ENCODE measurements around the gene USP22. TPM values are rescaled to one million over a fixed set of nuclear protein-coding genes. Genes with fewer than 3 reads are reported as not detected.
A peak's percentile ranks its signal among the peaks of the same experiment; 100 is the strongest.

USP22 gene
- total and polyA plus RNA-seq, 4 donors = 27.2 to 109 (median 58.1) TPM

- Histone ChIP-seq H3K27me3 (ENCODE audit: control insufficient read depth in 4 of 4, insufficient read depth in 4 of 4, low read length in 3 of 4) (no peaks in the 10 kb centered on the region), H3K4me3 (ENCODE audit: low read depth in 1 of 3, low read length in 3 of 3) (no peak overlapping the region), H3K36me3 (ENCODE audit: control insufficient read depth in 4 of 4, insufficient read depth in 3 of 4, low read depth in 1 of 4, low read length in 3 of 4) (peaks cover 27 to 90% (median 76%) of the 10 kb centered on the region in 4 donors), H3K27ac (ENCODE audit: low read depth in 1 of 2, low read length in 2 of 2) (peak overlapping the region in 1 of 2 donors; percentile 25), H3K9ac (ENCODE audit: low read depth in 1 of 2, low read length in 2 of 2) (no peak overlapping the region), H3K9me3 (ENCODE audit: control insufficient read depth in 4 of 4, low read length in 3 of 4) (no peaks in the 10 kb centered on the region), H3K4me1 (ENCODE audit: control insufficient read depth in 4 of 4, insufficient read depth in 4 of 4, low read length in 3 of 4) (peaks cover 0 to 5% (median 0%) of the 10 kb centered on the region in 4 donors)
- TF ChIP-seq NR2F2 (IDR thresholded peaks at IDR 0.05) = peak; percentile 91
- no peak for TF ChIP-seq FOXA2 (IDR thresholded peaks at IDR 0.05)
- no peak for TF ChIP-seq TAF1 (conservative IDR thresholded peaks at IDR 0.05)
- TF ChIP-seq RXRA (IDR thresholded peaks at IDR 0.05) = peak; percentile 51 to 58
- no peak for TF ChIP-seq HNF4G (IDR thresholded peaks at IDR 0.05)
- TF ChIP-seq SP1 (IDR thresholded peaks at IDR 0.05) = peak; percentile 27
- 62% methylated on average over 4 of the region's 4 CpGs for WGBS
- DNase-seq (ENCODE audit: low spot score) = no peak
Measured at GRCh38 chr17:21005367-21005766, 37.4 kb downstream of the USP22 start.

- H3K4me3 ChIP-seq (ENCODE audit: low read depth in 1 of 3, low read length in 3 of 3) = no peak overlapping the region
- no peak overlapping the region for H3K9ac ChIP-seq (ENCODE audit: low read depth in 1 of 2, low read length in 2 of 2)
- peaks cover 27 to 86% (median 69%) of the 10 kb centered on the region in 4 donors for H3K36me3 ChIP-seq (ENCODE audit: control insufficient read depth in 4 of 4, insufficient read depth in 3 of 4, low read depth in 1 of 4, low read length in 3 of 4)
- H3K27me3 ChIP-seq (ENCODE audit: control insufficient read depth in 4 of 4, insufficient read depth in 4 of 4, low read length in 3 of 4) = no peaks in the 10 kb centered on the region
- no peak for TF ChIP-seq JUND (IDR thresholded peaks at IDR 0.05)
- TF ChIP-seq ATF3 (IDR thresholded peaks at IDR 0.05) = no peak
- no peak for TF ChIP-seq GABPA (IDR thresholded peaks at IDR 0.05 in 1 of 2, conservative IDR thresholded peaks at IDR 0.05 in 1 of 2)
- no peak for TF ChIP-seq SP1 (IDR thresholded peaks at IDR 0.05)
- TF ChIP-seq MAX (IDR thresholded peaks at IDR 0.05) = no peak
- no peak for TF ChIP-seq EGR1 (IDR thresholded peaks at IDR 0.05; ENCODE audit: low read depth in 2 of 2)
- TF ChIP-seq HNF4G (IDR thresholded peaks at IDR 0.05) = no peak
- no peak for TF ChIP-seq FOXA1 (IDR thresholded peaks at IDR 0.05)
- TF ChIP-seq YY1 (IDR thresholded peaks at IDR 0.05) = no peak
- no peak for DNase-seq (ENCODE audit: low spot score)
- 86% methylated on average over 26 of the region's 26 CpGs for WGBS
- H3K4me1 ChIP-seq (ENCODE audit: control insufficient read depth in 4 of 4, insufficient read depth in 4 of 4, low read length in 3 of 4) = peaks cover 0 to 9% (median 0%) of the 10 kb centered on the region in 4 donors
- no peak overlapping the region for H3K27ac ChIP-seq (ENCODE audit: low read depth in 1 of 2, low read length in 2 of 2)
- no peaks in the 10 kb centered on the region for H3K9me3 ChIP-seq (ENCODE audit: control insufficient read depth in 4 of 4, low read length in 3 of 4)
Measured at GRCh38 chr17:21004016-21004930, 38.5 kb downstream of the USP22 start.

- 89% methylated on average over 11 of the region's 11 CpGs for WGBS
- Histone ChIP-seq H3K4me1 (ENCODE audit: control insufficient read depth in 4 of 4, insufficient read depth in 4 of 4, low read length in 3 of 4) (peaks cover 0 to 9% (median 2%) of the 10 kb centered on the region in 4 donors), H3K36me3 (ENCODE audit: control insufficient read depth in 4 of 4, insufficient read depth in 3 of 4, low read depth in 1 of 4, low read length in 3 of 4) (peaks cover 23 to 76% (median 60%) of the 10 kb centered on the region in 4 donors), H3K9ac (ENCODE audit: low read depth in 1 of 2, low read length in 2 of 2) (no peak overlapping the region), H3K27me3 (ENCODE audit: control insufficient read depth in 4 of 4, insufficient read depth in 4 of 4, low read length in 3 of 4) (no peaks in the 10 kb centered on the region), H3K27ac (ENCODE audit: low read depth in 1 of 2, low read length in 2 of 2) (no peak overlapping the region), H3K9me3 (ENCODE audit: control insufficient read depth in 4 of 4, low read length in 3 of 4) (no peaks in the 10 kb centered on the region), H3K4me3 (ENCODE audit: low read depth in 1 of 3, low read length in 3 of 3) (no peak overlapping the region)
- DNase-seq (ENCODE audit: low spot score) = no peak
- no peak for TF ChIP-seq SP1 (IDR thresholded peaks at IDR 0.05)
- no peak for TF ChIP-seq CTCF (IDR thresholded peaks at IDR 0.05; ENCODE audit: low read depth, low read length, missing input control)
- no peak for TF ChIP-seq REST (IDR thresholded peaks at IDR 0.05)
- no peak for TF ChIP-seq EGR1 (IDR thresholded peaks at IDR 0.05; ENCODE audit: low read depth in 2 of 2)
- TF ChIP-seq RAD21 (IDR thresholded peaks at IDR 0.05) = no peak
- no peak for TF ChIP-seq HNF4A (conservative IDR thresholded peaks at IDR 0.05)
- no peak for TF ChIP-seq JUND (IDR thresholded peaks at IDR 0.05)
- no peak for TF ChIP-seq NR2F2 (IDR thresholded peaks at IDR 0.05)
Measured at GRCh38 chr17:21003007-21003621, 39.7 kb downstream of the USP22 start.

Data from liver (tissue), 9 donors.